Left cardiac atrium (tissue), 4 donors: Measurements from ENCODE around the gene CBX8. TPM values are rescaled to one million over a fixed set of nuclear protein-coding genes. Genes with fewer than 3 reads are reported as not detected.

Experiments used
- ATAC-seq, 2 donors: fragments of 200-7000 bp; cut with Tn5 transposase; one replicate each; pipeline ENCODE4 v1.9.1; 2020; ENCODE audit warnings: mild to moderate bottlenecking in 2 of 2, moderate library complexity in 2 of 2
- DNase-seq: peaks from one replicate; pipeline ENCODE4 v3.0.0-alpha.2; 2020
- intact Hi-C, 2 donors: fragments of 100-400 bp; cut with DNase I; formaldehyde crosslinking; loops; one replicate each; pipeline versions ENCODE4 v1.14.1 to v1.15.1; 2022 to 2023
- total RNA-seq, 2 donors: library from RNA; stranded (reverse); fragmentation: NEBNext Ultra II Directional; extraction: Animal tissue kit (Norgen Biotek cat#: 25700); gene quantifications; one replicate each; pipeline ENCODE4 v1.2.1, GENCODE V29; 2021
- donor health status: DM: no; HTN: yes; CAD: no.
- donor health status: DM: no; HTN: yes; CAD: no; lungs with severe emphysema.
- donor health status: DM: yes; HTN: yes; CAD: no.
- donor health status: Dilated cardiomyopathy.

CBX8 gene
- total RNA-seq, 2 donors from 2014 or later, result 4.1 to 5.9 TPM

DNA sequence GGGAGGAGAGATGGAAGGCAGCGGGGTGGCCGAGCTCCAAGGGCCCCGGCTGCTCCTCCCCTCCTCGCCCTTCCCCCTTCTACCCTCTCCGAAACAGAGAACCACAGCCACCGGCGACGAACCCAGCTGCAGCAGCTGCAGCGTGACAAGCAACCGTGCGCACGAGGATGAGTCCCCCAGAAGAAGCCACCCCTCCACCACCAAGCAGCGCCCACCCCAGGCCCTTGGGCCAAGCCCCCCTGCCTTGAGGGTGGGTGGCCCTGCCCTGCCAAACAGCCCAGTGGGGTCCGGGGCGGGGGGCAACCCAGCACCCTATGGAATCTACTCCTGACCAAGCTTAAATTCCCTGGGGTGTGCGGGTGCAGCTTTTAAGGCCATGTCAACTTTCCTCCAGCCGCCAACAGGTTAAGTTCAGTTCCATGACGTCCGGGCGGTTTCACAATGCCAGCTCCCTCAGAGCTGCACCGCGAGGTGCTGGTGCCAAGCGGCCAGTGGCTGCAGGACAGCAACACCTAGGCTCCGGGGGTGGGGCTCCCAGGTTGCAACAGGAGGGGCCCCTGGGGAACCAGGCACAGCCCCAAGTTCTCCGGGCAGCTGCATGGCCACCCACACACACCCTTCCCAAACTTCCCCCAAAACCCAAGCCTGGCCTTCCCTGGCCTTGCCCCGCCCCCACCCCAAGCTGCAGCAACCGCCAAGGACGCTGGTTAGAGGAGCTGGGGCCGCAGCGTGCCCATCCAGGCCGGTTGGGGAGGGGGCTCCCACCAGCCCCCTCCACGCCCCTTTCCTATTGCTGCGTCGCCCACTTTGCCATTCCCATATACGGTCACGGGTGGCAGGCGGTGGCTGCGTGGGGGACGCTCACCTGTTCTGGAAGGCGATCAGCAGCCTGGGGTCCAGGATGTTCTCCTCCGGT is 40.4 kb upstream of the CBX8 start:
- intact Hi-C loops, result no loop called here
- DNase-seq (peak; percentile 83), ATAC-seq (peak; percentile 21 to 36)

GRCh38 chr17:79836510-79836971 is 39.7 kb upstream of the CBX8 start:
- intact Hi-C loops, result no loop called here
- ATAC-seq (no peak), DNase-seq (no peak)

GRCh38 chr17:79835953-79836509 is 39.2 kb upstream of the CBX8 start:
- intact Hi-C loops, result no loop called here

GRCh38 chr17:79835470-79835899 is 38.6 kb upstream of the CBX8 start:
- intact Hi-C loops, result no loop called here
- DNase-seq, result no peak
- ATAC-seq, result no peak

More at GRCh38 chr17:79835953-79836509, 39.2 kb upstream of the CBX8 start:
- ATAC-seq (no peak), DNase-seq (no peak)

GRCh38 chr17:79834565-79835469 is 37.9 kb upstream of the CBX8 start:
- DNase-seq, result no peak
- ATAC-seq, result no peak
- intact Hi-C loops, result no loop called here

- ATAC-seq (no peak), DNase-seq (no peak)
- intact Hi-C loops, result no loop called here
Observed at GRCh38 chr17:79833744-79834564, 37.1 kb upstream of the CBX8 start.

DNA sequence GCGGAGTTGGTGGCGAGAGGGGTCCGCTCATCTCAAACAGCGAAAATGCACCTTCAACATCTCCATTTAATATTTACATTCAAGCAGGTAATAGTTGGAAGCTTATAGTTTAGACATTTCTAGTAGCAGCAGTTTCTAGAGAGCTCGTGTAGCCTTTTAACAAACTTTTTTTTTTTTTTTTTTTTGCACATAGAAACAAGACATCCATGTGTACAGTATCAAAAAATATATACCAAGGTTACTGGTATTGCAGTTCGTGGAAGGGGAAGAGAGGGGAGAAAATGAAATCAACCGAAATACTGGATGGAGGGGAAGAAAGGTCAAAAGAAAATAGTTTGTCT is 36.2 kb upstream of the CBX8 start:
- no peak for DNase-seq
- intact Hi-C loops, result no loop called here
- ATAC-seq, result no peak

GRCh38 chr17:79832218-79833109 is 35.6 kb upstream of the CBX8 start:
- no peak for DNase-seq
- ATAC-seq, result peak; percentile 16 to 28
- intact Hi-C loops, result no loop called here

- intact Hi-C loops, result no loop called here
- peak; percentile 76 for DNase-seq
- peak; percentile 77 to 79 for ATAC-seq
Observed at GRCh38 chr17:79831265-79832217, 34.7 kb upstream of the CBX8 start.

DNA sequence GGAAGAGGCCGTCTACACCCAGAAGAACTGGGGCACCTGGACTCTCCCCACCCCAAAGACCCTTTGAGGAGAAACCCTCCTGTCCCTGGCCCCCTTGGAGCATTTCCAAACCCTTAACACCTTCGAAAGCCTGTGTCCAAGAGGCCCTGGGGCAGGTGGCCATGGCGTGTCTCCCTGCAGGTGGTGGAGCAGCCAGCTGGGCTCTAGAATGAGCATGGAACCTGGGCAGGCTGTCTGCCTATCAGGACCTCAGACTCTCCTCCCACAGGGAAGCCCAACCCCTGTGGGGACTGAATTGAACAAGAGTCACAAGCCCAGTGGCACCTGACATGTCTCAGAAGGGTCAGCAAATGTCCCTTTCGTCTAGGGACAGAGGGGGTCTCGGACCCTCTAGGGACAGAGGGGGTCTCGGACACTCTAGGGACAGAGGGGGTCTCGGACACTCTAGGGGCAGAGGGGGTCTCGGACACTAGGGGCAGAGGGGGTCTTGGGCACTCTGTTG is 33.9 kb upstream of the CBX8 start:
- intact Hi-C loops, result no loop called here
- ATAC-seq (no peak), DNase-seq (no peak)

GRCh38 chr17:79830303-79830702 is 33.4 kb upstream of the CBX8 start:
- ATAC-seq (no peak), DNase-seq (no peak)
- intact Hi-C loops, result no loop called here

DNA sequence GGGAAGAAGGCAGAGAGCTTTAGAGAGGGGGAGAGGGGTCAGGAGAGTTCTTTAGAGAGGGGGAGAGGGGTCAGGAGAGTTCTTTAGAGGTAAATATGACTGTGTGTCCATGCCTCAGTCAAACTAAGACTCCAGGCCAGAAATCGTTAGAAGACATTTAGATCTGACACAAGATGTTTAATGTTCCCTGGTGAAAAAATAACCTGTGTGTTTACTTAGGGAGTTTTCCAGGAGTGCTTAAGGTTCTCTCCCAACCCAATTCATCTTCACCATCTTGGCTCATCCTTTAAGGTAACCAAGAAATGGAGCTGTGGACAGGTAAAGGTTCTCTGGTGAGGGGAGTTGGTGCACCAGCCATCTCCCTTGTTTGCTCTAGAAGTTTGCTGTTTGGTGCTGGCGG is 32.6 kb upstream of the CBX8 start:
- ATAC-seq (no peak), DNase-seq (no peak)
- intact Hi-C loops, result no loop called here

DNA sequence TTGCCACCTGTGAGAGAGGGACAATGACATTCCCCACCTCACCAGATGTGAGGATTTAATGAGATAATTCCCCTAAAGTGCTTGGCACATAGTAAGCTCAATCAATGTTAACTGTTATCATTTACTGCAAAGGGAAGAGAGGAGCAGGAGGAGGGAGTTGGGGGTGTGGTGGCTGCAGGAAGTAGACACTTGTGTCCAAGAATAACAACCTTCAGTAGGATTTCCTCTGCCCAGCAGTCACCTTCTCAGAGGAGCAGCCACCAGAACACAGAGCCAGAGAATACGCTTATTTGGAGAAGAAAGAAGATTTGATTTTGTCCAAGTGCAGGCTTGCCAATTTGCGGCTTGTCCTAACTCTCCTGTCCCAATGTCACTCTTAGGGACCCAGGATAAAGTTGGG is 32.1 kb upstream of the CBX8 start:
- intact Hi-C loops, result no loop called here
- DNase-seq, result no peak

DNA sequence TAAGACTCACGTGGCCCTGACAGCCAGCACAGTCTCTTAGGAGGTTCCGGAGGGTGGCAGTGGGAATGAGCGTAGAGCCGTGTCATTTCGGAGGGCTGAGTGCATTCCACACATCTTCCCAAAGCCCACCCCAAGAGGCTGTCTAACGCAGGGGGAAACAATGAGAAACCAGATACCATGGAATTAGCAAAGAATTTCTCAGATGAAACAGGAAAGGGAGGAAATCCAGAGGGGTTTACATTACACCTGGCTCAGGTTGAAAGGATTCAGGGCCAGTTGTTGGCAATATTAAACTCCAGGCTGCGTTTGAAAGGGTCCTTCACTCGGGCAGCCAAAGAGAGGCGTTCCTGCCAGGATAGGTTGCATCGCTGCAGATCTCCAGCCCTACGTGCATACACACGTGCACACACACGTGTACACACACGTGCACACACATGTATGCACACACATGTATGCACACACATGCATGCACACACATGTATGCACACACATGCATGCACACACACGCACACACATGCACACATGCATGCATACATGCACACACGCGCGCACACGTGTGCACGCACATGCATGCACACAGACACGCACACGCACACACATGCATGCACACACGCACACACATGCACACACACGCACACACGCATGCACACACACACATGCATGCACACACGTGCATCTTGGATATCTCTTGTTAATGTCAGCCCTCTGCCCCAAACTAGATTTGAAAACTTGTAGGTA is 30.1 kb upstream of the CBX8 start:
- no peak for DNase-seq
- no peak for ATAC-seq
- intact Hi-C loops, result no loop called here

More for the DNA sequence above, 32.1 kb upstream of the CBX8 start:
- ATAC-seq, result no peak

DNA sequence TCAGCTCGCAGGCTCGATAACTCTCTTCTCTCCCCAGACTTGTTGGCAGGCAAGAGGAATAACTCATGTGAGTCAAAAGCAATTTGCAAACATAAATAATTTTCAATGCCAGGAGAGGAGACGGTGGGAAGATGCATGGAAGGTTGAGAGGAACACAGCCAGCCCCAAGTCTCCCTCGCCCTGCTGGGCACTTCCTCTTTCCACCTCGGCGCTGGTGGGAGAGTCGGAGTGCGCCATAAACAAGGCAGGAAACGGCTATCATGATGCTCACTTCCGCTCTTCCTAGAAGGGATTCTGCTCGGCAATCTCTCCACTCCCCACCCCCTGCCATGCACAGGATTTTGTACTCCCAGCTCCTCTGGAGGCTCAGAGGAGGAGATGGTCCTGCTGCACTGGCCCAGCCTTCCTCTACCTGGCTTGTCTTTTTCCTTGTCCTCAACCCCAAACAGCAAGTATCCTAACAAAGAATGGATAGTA is 29.4 kb upstream of the CBX8 start:
- intact Hi-C loops, result no loop called here
- no peak for DNase-seq
- peak in 1 of 2 donors; percentile 25 for ATAC-seq

DNA sequence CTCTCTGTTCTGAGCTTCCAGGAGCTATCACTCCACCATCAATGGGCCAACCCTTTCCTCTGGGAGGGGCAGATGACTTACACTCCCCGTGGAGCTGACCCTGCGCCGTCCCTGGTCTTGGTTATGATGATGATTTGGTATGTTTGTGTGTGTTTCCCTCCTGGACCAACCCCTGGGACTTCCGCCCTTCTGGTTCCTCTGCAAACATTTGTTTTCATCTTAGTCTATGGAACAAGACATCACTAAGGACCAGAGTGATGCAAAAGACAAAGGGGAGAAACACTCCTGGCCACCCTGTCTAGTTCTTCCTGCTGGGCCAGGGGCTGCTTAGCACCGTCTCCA is 28.7 kb upstream of the CBX8 start:
- DNase-seq (no peak), ATAC-seq (no peak)
- intact Hi-C loops, result no loop called here
